GM12801 (cell line): ENCODE results near the gene MIEF1.

Experiments
- CTCF ChIP-seq: IDR thresholded peaks from one replicate; pipeline ENCODE4 v1.5.1; 2011; ENCODE audit warnings: control low read depth; ENCODE audit not compliant: insufficient read length; ENCODE audit errors: extremely low read depth

The MIEF1 gene

GRCh38 chr22:39466228-39467006, 35.7 kb upstream of the MIEF1 start:
- TF ChIP-seq CTCF: no peak

- TF ChIP-seq CTCF: no peak
Measured at GRCh38 chr22:39467390-39467895, 34.6 kb upstream of the MIEF1 start.

GRCh38 chr22:39468487-39469325, 33.4 kb upstream of the MIEF1 start:
- no peak for TF ChIP-seq CTCF

GRCh38 chr22:39469326-39469680, 32.8 kb upstream of the MIEF1 start:
- no peak for TF ChIP-seq CTCF

- no peak for TF ChIP-seq CTCF
Measured at GRCh38 chr22:39469681-39470450, 32.2 kb upstream of the MIEF1 start.

GRCh38 chr22:39470451-39471291, 31.4 kb upstream of the MIEF1 start:
- no peak for TF ChIP-seq CTCF
